GM10248 (cell line): ENCODE measurements around the gene KRT36.

ENCODE experiments used
- CTCF ChIA-PET: fragments of 300-600 bp; sonication (Branson Sonifier 250); formaldehyde crosslinking; extraction: SDS; loops from one replicate; lab custom pipeline; 2021; ENCODE audit warnings: antibody characterized with exemption; lab: Yijun Ruan, JAX
- POLR2A ChIA-PET: fragments of 350-650 bp; sonication (Branson Sonifier 250); formaldehyde crosslinking; extraction: SDS; loops from one replicate; lab custom pipeline; 2020; ENCODE audit warnings: antibody characterized with exemption; lab: Yijun Ruan, JAX
- DNase-seq: peaks from one replicate; pipeline ENCODE4 v3.0.0; 2012; ENCODE audit errors: extremely low spot score
- TF ChIP-seq, protein P1 (sequence below): IDR thresholded peaks from 2 replicates; pipeline ENCODE4 v1.5.1; 2012; ENCODE audit warnings: mild to moderate bottlenecking, low read depth; ENCODE audit errors: extremely low read depth, missing control alignments, control extremely low read depth

The KRT36 gene

GRCh38 chr17:41489531-41489930, at the start of gene KRT36:
KRT36 (minus strand) TSS chr17:41489910; CDS start chr17:41489864, 46 bp downstream.
- POLR2A ChIA-PET = no interaction called here
- no peak for DNase-seq
- CTCF ChIA-PET = interaction anchor here (1.2 kb wide), 1 partner anchor 11 kb away, joined by 4 read pairs; no protein-coding TSS in a partner anchor
- TF ChIP-seq, protein P1, sequence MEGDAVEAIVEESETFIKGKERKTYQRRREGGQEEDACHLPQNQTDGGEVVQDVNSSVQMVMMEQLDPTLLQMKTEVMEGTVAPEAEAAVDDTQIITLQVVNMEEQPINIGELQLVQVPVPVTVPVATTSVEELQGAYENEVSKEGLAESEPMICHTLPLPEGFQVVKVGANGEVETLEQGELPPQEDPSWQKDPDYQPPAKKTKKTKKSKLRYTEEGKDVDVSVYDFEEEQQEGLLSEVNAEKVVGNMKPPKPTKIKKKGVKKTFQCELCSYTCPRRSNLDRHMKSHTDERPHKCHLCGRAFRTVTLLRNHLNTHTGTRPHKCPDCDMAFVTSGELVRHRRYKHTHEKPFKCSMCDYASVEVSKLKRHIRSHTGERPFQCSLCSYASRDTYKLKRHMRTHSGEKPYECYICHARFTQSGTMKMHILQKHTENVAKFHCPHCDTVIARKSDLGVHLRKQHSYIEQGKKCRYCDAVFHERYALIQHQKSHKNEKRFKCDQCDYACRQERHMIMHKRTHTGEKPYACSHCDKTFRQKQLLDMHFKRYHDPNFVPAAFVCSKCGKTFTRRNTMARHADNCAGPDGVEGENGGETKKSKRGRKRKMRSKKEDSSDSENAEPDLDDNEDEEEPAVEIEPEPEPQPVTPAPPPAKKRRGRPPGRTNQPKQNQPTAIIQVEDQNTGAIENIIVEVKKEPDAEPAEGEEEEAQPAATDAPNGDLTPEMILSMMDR = no peak

DNA sequence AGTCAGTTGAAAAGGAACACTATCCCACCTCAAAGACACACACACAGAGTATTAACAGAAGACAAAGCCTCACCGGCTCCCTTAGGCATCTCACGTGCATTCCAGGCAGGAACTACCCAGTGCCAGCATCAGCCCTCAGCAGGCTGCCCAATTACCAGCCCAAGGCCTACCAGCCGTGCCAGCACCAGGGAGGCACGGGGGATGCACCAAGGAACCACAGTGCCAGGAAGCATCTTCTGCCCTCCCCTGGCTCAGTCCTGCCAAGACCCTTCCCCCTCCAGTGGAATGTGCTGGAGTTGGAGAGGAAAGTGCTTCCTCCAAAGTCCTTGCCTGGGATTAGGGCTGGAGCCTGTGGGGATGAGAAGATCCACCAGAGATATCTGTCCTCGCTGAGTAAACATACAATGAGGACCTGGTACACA, 49.4 kb upstream of the KRT36 start:
- POLR2A ChIA-PET = no interaction called here
- DNase-seq = no peak
- CTCF ChIA-PET = interaction anchor here (1.0 kb wide), 1 partner anchor 10 kb away, joined by 3 read pairs; no protein-coding TSS in a partner anchor
- TF ChIP-seq, protein P1 = no peak

DNA sequence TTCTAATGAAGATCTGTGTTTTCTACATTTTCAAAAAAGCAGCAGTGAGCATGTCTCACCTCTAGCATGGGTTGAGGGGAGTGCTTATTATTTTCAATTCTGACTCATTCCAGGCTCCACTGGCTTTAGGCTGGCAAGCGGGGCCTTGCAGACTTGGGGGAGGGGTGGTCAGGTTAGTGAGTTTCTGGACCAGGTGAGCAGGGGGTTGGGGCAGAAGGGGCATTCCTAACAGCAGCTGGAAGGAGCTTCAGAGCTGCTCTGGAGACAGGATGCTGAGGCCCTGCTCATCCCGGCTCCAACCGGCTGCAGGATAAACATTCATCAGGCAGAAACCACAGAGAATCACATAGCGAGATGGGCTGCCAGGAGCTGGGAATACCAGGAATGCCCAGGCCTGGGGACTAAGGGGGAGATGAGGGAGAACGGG, 48.9 kb upstream of the KRT36 start:
- TF ChIP-seq, protein P1 = no peak
- ChIA-PET CTCF (interaction anchor here (1.0 kb wide), 1 partner anchor 10 kb away, joined by 3 read pairs; no protein-coding TSS in a partner anchor), POLR2A (no interaction called here)
- no peak for DNase-seq

DNA sequence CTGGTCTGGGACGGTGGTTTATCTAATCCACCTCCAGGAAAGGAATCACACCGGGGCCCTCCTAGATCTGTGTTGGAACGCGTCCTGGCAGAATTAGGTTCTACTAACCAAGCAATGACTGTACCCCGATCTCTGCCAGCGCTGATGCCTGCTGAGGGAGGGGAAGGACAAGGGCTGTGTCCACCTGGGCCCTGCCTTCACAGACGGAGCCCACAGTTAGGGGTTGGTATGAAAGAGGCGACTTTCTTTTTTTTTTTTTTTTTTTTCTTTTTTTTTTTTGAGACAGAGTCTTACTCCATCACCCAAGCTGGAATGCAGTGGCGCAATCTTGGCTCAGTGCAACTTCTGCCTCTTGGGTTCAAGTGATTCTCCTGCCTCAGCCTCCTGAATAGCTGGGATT, 48.3 kb upstream of the KRT36 start:
- CTCF ChIA-PET = interaction anchor here (4.4 kb wide), 1 partner anchor 12 kb away, joined by 31 read pairs; no protein-coding TSS in a partner anchor
- no peak for DNase-seq
- POLR2A ChIA-PET = no interaction called here

GRCh38 chr17:41537614-41537954, 47.9 kb upstream of the KRT36 start:
- POLR2A ChIA-PET = no interaction called here
- TF ChIP-seq, protein P1 = no peak
- DNase-seq = no peak
- CTCF ChIA-PET = interaction anchor here (4.4 kb wide), 1 partner anchor 12 kb away, joined by 31 read pairs; no protein-coding TSS in a partner anchor

More for the DNA sequence above, 48.3 kb upstream of the KRT36 start:
- TF ChIP-seq, protein P1 = no peak

GRCh38 chr17:41536741-41537613, 47.3 kb upstream of the KRT36 start:
- ChIA-PET POLR2A (no interaction called here), CTCF (interaction anchor here (0.9 to 4.4 kb wide), 2 partner anchors 10 to 13 kb away, joined by 3 to 31 read pairs; no protein-coding TSS in a partner anchor)
- TF ChIP-seq, protein P1 = no peak
- DNase-seq = no peak
